ENCODE measurements around the gene CXXC5. TPM values are rescaled to one million over a fixed set of nuclear protein-coding genes. Genes with fewer than 3 reads are reported as not detected.

Gene CXXC5
- total and polyA plus RNA-seq, 9 of the 15 experiments (the other 6 are each of a cell fraction or from before 2014, with no cell fraction given): 1.9 to 123 (median 45.8) TPM

- TF ChIP-seq FOXA3 (CRISPR knock-in tag; conservative IDR thresholded peaks at IDR 0.05 in 1 of 2, IDR thresholded peaks at IDR 0.05 in 1 of 2) (no peak), NUFIP1 (IDR thresholded peaks at IDR 0.05; ENCODE audit: partially characterized antibody) (no peak), NRF1 (conservative IDR thresholded peaks at IDR 0.05 in 1 of 2, IDR thresholded peaks at IDR 0.05 in 1 of 2) (no peak)
These were observed 2.0 kb downstream of the CXXC5 start (continued) for GRCh38 chr5:139650031-139650688.

- H3K27me3 ChIP-seq (ENCODE audit: control insufficient read depth in 2 of 2, insufficient read depth in 2 of 2, low read length in 2 of 2): no peaks in the 10 kb centered on the region
- H3K79me2 ChIP-seq (ENCODE audit: control insufficient read depth, insufficient read depth, low read length): peaks cover 82% of the 10 kb centered on the region
- peak overlapping the region; percentile 85 to 94 for H3K9ac ChIP-seq (ENCODE audit: insufficient read depth in 1 of 2, low read depth in 2 of 2, low read length in 2 of 2)
- H3K4me3 ChIP-seq: peak overlapping the region; percentile 90
- no peak for FAIRE-seq
- CTCF ChIA-PET (ENCODE audit: low intra/inter-chr PET ratio): interaction anchor here (0.6 kb wide), 1 partner anchor 15 kb away, joined by 3 read pairs; no protein-coding TSS in a partner anchor
- POLR2A ChIA-PET: interaction anchor here (0.6 to 3.7 kb wide), 15 partner anchors 8 to 941 kb away, joined by 3 to 21 read pairs (median 3); no protein-coding TSS in a partner anchor
- peaks cover 44% of the 10 kb centered on the region for H4K20me1 ChIP-seq (replicated peaks; ENCODE audit: control insufficient read depth, insufficient read depth, low read length)
- H3K36me3 ChIP-seq (ENCODE audit: control insufficient read depth, insufficient read depth, low read length): peaks cover 20% of the 10 kb centered on the region; the same call in 2 of the 3 replicates
- peak overlapping the region; percentile 79 for H3K4me2 ChIP-seq (ENCODE audit: insufficient read depth, low read length)
- whole genome bisulfite sequencing (ENCODE audit: insufficient coverage, low coverage, missing lambda C conversion rate): 2% methylated on average over 12 of the region's 13 CpGs
- ATAC-seq: no peak
- no peaks in the 10 kb centered on the region for H3K9me3 ChIP-seq (replicated peaks; ENCODE audit: control insufficient read depth, insufficient read depth, low read depth, low read length)
- intact Hi-C loops (cut with micrococcal nuclease) (no loop called here), in situ Hi-C loops (cut with MboI) (no loop called here)
- peak in 2 of 4 experiments; percentile 50 to 57 for DNase-seq (ENCODE audit: extremely low read depth in 1 of 4, low spot score in 3 of 4)
- H3K27ac ChIP-seq (ENCODE audit: extremely low read depth, low read depth, low read length): peak overlapping the region; percentile 83
- H3K4me1 ChIP-seq (replicated peaks in 1 of 2; ENCODE audit: control insufficient read depth in 2 of 2, insufficient read depth in 2 of 2, low read length in 2 of 2): peaks cover 59 to 79% of the 10 kb centered on the region in 2 experiments
- H2AFZ ChIP-seq (ENCODE audit: low read depth, low read length): no peak overlapping the region
- H3K9me1 ChIP-seq (ENCODE audit: control insufficient read depth, insufficient read depth, low read length): peaks cover 16% of the 10 kb centered on the region
- no TSS peak for BruUV-seq (replicated peaks)
- TF ChIP-seq GTF2A2 (tag; IDR thresholded peaks at IDR 0.05) (no peak), PML (IDR thresholded peaks at IDR 0.05; ENCODE audit: low read length) (no peak), CBX5 (IDR thresholded peaks at IDR 0.05; ENCODE audit: borderline replicate concordance, low read depth) (no peak), ZNF316 (IDR thresholded peaks at IDR 0.05) (peak; percentile 31; the same call in 1 of the 2 replicates), FOXK2 (conservative IDR thresholded peaks at IDR 0.05 in 1 of 2, IDR thresholded peaks at IDR 0.05 in 1 of 2; ENCODE audit: low read depth in 2 of 2) (no peak), ZNF717 (CRISPR knock-in tag; IDR thresholded peaks at IDR 0.05) (no peak), PHF8 (IDR thresholded peaks at IDR 0.05; ENCODE audit: borderline replicate concordance, low read length) (0 out of 2 replicates have a peak, but pooled peaks have one; percentile 0), CBFA2T3 (IDR thresholded peaks at IDR 0.05) (no peak), RBFOX2 (IDR thresholded peaks at IDR 0.05; ENCODE audit: low read depth, low read length) (peak; percentile 20; the same call in 1 of the 2 replicates), SAP30 (IDR thresholded peaks at IDR 0.05; ENCODE audit: borderline replicate concordance, insufficient read depth, low read depth, low read length, poor library complexity, severe bottlenecking) (peak; percentile 47), ZNF766 (CRISPR knock-in tag; conservative IDR thresholded peaks at IDR 0.05) (no peak), SNRNP70 (optimal IDR thresholded peaks at IDR 0.05; ENCODE audit: low read depth, low read length) (no peak), ZFP36 (IDR thresholded peaks at IDR 0.05; ENCODE audit: low read depth, low read length, partially characterized antibody) (no peak), POLR2A (conservative IDR thresholded peaks at IDR 0.05) (no peak), GABPA (tag; conservative IDR thresholded peaks at IDR 0.05; ENCODE audit: low read depth) (peak; percentile 52; the same call in 1 of the 2 replicates), KDM5B (IDR thresholded peaks at IDR 0.05; ENCODE audit: insufficient replicate concordance, low read depth, low read length) (peak; percentile 13), CHD2 (IDR thresholded peaks at IDR 0.05; ENCODE audit: low read depth, low read length) (no peak), DNMT1 (IDR thresholded peaks at IDR 0.05) (no peak), MLX (CRISPR knock-in tag; conservative IDR thresholded peaks at IDR 0.05) (no peak)
These were observed 2.5 kb downstream of the CXXC5 start for GRCh38 chr5:139650689-139651042.

Measured in K562 (cell line).